RWPE1 (cell line): ENCODE measurements around the gene TCTA.
A peak's percentile ranks its signal among the peaks of the same experiment; 100 is the strongest.

Source experiments
- CTCF ChIA-PET: fragments of 350-600 bp; sonication (Branson Sonifier 250); formaldehyde crosslinking; extraction: SDS; loops from one replicate; lab custom pipeline; 2021; lab: Yijun Ruan, JAX
- POLR2A ChIA-PET: fragments of 400-600 bp; formaldehyde crosslinking; extraction: SDS; loops from one replicate; lab custom pipeline; 2020; ENCODE audit warnings: antibody characterized with exemption; ENCODE audit not compliant: low non-redundant PET; lab: Yijun Ruan, JAX
- DNase-seq: peaks from one replicate; pipeline ENCODE4 v3.0.0; 2012; ENCODE audit warnings: low spot score
- H3K27ac ChIP-seq: fragments of 450-650 bp; 2 replicates; pipeline ENCODE4 v1.5.1; 2017
- TF ChIP-seq, protein P1 (sequence below): fragments of 450-650 bp; conservative IDR thresholded peaks from 2 replicates; pipeline ENCODE4 v1.5.1; 2017; ENCODE audit warnings: low read depth, mild to moderate bottlenecking

TCTA gene

DNA sequence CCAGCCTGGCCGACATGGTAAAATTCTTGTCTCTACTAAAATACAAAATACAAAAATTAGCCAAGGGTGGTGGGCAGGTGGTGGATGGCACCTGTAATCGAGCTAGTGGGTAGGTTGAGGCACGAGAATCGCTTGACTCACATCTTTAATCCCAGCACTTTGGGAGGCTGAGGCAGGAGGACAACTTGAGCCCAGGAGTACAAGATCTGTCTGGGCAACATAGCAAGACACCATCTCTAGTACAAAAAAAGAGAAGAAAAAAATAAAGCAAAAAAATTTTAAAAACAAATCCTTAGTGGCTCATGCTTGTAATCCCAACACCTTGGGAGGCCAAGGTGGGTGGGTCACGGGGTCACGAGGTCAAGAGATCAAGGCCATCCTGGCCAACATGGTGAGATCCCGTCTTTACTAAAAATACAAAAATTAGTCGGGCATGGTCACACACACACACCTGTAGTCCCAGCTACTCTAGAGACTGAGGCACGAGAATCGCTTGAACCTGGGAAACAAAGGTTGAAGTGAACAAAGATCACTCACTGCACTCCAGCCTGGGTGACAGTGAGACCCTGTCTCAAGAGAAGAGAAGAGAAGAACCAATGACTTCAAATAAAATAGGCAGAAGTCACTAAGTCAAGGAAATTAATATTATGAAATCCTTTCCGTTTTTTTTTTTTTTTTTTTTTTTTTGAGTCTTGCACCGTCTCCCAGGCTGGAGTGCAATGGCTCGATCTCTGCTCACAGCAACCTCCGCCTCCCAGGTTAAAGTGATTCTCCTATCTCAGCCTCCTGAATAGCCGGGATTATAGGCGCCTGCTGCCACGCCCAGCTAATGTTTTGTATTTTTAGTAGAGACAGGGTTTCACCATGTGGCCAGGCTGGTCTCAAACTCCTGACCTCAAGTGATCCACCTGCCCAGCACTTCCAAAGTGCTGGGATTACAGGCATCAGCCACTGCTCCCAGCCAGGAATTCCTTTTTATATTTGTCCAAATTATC is 5.4 kb upstream of the TCTA start:
- ChIA-PET POLR2A (no interaction called here), CTCF (no interaction called here)
- TF ChIP-seq, protein P1, sequence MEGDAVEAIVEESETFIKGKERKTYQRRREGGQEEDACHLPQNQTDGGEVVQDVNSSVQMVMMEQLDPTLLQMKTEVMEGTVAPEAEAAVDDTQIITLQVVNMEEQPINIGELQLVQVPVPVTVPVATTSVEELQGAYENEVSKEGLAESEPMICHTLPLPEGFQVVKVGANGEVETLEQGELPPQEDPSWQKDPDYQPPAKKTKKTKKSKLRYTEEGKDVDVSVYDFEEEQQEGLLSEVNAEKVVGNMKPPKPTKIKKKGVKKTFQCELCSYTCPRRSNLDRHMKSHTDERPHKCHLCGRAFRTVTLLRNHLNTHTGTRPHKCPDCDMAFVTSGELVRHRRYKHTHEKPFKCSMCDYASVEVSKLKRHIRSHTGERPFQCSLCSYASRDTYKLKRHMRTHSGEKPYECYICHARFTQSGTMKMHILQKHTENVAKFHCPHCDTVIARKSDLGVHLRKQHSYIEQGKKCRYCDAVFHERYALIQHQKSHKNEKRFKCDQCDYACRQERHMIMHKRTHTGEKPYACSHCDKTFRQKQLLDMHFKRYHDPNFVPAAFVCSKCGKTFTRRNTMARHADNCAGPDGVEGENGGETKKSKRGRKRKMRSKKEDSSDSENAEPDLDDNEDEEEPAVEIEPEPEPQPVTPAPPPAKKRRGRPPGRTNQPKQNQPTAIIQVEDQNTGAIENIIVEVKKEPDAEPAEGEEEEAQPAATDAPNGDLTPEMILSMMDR, result no peak
- DNase-seq, result no peak
- H3K27ac ChIP-seq, result peak overlapping the region; percentile 51

DNA sequence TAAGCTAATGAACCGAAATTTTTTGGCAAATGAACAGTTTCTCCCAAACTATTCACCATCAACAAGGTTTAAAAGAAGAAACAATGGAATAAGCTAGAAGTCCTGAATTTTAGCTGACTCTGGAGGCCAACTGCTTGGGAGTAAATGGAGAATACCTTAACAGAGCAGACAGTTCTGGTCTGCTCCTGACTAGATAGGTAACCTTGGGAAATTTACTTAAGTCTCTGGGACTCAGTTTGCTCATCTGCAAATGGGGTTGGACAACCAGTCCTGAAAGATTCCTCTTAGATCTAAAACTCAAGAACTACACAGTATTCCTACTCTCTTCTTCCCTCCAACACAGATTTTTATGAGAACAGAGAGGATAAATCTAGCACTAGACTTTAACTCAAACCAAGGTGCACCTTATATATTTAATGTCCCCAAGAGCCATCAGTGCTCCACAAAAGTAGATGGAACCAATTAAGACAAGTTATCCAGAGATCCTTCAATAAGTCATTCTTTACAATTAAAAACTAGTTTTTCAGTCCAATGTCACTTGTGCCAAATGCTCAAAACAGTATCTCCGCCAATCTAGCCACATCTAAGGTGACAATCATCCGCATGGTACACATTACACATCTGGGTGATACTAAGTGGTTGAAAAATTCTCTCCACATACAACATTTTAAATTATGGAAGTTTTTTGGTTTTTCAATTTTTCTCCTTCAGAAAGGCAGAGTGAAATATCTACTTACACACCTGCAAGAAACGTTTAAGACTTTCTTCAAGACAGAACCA is 2.0 kb upstream of the TCTA start:
- TF ChIP-seq, protein P1, result no peak
- no peak for DNase-seq
- ChIA-PET POLR2A (no interaction called here), CTCF (no interaction called here)
- no peak overlapping the region for H3K27ac ChIP-seq

DNA sequence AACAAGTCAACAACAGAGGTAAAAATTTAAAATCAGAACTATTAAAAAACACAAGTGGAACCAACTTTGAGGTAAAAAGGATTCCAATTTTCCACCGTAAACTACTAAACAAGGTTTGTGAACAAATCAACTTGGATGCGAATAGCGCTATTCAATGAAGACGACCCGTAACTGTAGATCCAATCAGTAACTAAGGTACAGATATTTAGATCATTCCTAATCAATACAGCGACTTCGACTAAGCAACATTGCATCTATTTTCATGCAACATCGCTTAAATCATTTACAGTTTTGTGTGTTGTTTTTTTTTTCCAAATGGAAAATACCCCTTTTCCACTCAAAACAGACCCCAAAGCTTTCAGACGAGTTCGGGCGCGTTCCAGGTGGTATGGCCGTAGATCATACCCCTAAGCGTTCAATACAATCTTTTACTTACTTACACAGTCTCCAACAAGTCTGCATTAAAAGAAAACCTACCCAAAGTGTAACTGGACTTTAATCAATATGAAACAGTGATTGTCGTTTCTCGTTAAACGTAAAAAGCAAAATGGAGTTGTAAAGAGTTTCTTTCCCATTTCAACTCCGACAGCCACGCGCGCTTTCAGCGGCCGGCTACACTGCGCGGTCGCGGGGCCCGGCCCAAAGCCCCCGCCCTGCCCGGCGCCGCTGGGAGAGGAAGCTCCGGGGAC is 1.2 kb upstream of the TCTA start:
- DNase-seq, result no peak
- peak overlapping the region; percentile 96 for H3K27ac ChIP-seq
- TF ChIP-seq, protein P1, result no peak
- CTCF ChIA-PET, result interaction anchor here (0.6 kb wide), 1 partner anchor 97 kb away, joined by 3 read pairs; no protein-coding TSS in a partner anchor
- POLR2A ChIA-PET, result no interaction called here

DNA sequence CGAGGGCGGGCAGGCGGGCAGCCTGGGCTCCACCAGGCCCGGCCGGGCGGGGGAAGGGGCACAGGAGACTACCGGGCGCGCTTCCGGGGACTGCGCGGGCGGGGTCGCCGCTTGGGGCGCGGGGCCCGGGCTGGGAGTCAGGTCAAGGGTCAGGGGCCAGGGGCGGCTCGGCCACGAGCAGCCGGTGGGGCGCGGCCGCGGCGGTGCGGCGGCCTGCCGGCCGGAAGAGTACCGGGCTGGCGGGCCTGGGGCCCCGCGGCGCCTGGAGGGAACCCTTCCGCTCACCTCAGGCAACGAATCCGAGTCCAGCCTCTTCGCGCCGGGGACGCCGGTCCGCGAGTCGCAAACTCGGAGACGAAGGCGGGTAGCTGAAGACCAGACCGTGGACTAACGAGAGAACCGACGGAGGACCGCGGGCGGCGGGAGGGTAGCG is 672 bp upstream of the TCTA start:
- CTCF ChIA-PET, result interaction anchor here (0.6 kb wide), 2 partner anchors 91 to 98 kb away, joined by 3 to 4 read pairs; no protein-coding TSS in a partner anchor
- no peak for DNase-seq
- POLR2A ChIA-PET, result interaction anchor here (0.6 kb wide), 1 partner anchor 58 kb away, joined by 3 read pairs; no protein-coding TSS in a partner anchor
- H3K27ac ChIP-seq, result peak overlapping the region; percentile 96
- TF ChIP-seq, protein P1, result no peak

DNA sequence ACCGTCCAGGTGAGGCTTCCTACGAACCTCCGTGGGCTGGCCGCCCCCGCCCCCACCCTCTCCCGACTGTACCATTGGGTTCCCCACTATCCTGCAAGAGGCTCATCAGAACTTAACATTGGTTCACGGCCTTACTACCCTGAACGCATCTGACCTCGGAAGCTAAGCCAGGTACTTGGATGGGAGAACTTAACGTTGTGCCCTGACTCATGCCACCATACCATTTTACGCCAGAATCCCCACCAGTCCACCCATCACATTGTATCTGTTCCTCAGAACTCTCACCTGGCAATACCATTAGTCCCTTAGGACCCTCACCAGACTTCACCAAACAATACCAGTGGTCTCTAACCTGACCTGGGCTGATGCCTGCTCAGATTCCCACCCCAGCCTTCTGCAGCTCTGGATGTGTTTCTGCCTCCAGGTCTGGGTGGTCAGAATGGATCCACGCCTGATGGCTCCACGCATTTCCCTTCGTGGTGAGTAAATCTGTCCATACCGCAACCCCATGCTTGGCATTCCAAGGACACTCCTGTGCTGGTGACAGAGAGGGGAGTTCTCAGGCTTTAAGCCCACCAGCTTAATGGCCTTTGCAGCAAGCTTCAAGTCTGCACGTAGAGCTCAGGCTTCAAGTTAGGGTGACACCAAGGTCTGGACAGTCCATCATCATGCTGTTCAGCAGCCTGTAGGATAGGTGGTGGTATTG is 562 bp downstream of the TCTA start:
- H3K27ac ChIP-seq, result peak overlapping the region; percentile 96
- ChIA-PET CTCF (interaction anchor here (0.5 kb wide), 1 partner anchor 52 kb away, joined by 3 read pairs; no protein-coding TSS in a partner anchor), POLR2A (interaction anchor here (0.6 to 0.7 kb wide), 2 partner anchors 42 to 105 kb away, joined by 4 to 5 read pairs; no protein-coding TSS in a partner anchor)
- DNase-seq, result no peak
- TF ChIP-seq, protein P1, result no peak
